HEK293 (cell line): ENCODE data around the gene PFN1.

Experiments
- CTCF ChIA-PET: fragments of 350-600 bp; formaldehyde crosslinking; extraction: SDS; loops from one replicate; lab custom pipeline; 2021; ENCODE audit warnings: antibody characterized with exemption; lab: Yijun Ruan, JAX
- POLR2A ChIA-PET: fragments of 300-600 bp; formaldehyde crosslinking; extraction: SDS; loops from one replicate; lab custom pipeline; 2020; ENCODE audit warnings: antibody characterized with exemption, inconsistent platforms; lab: Yijun Ruan, JAX
- H3K27ac ChIP-seq: fragments of 200-500 bp; sonication (Bioruptor generic); 2 replicates; pipeline ENCODE4 v1.5.1; 2014; ENCODE audit warnings: low read depth, low read length, control low read depth, inconsistent platforms; ENCODE audit errors: extremely low read depth
- H3K36me3 ChIP-seq, 2 experiments: fragments of 200-500 bp in 1 of 2; sonication (Bioruptor generic) in 1 of 2; 1 replicate in 1 of 2; 2 replicates in 1 of 2; pipeline ENCODE4 v1.5.1; 2014 to 2017; ENCODE audit warnings: inconsistent platforms in 2 of 2, low read length in 2 of 2; ENCODE audit not compliant: control insufficient read depth in 2 of 2, insufficient read depth in 1 of 2
- H3K4me1 ChIP-seq: fragments of 200-500 bp; sonication (Bioruptor generic); 2 replicates; pipeline ENCODE4 v1.5.1; 2014; ENCODE audit warnings: mild to moderate bottlenecking, low read length, inconsistent platforms; ENCODE audit not compliant: control insufficient read depth, insufficient read depth
- H3K4me3 ChIP-seq: 2 replicates; pipeline ENCODE4 v1.5.1; 2011; ENCODE audit warnings: low read depth, mild to moderate bottlenecking, control low read depth, low read length, moderate library complexity
- H3K9me3 ChIP-seq: fragments of 200-500 bp; sonication (Bioruptor generic); 2 replicates; pipeline ENCODE4 v1.5.1; 2014; ENCODE audit warnings: low read depth, low read length, inconsistent platforms; ENCODE audit not compliant: control insufficient read depth, insufficient read depth
- CTCF ChIP-seq: fragments of 450-650 bp; formaldehyde crosslinking; IDR thresholded peaks from 2 replicates; pipeline ENCODE4 v1.5.1; 2016; ENCODE audit warnings: missing biosample characterization, missing genetic modification characterization
- MZF1 ChIP-seq: fragments of 450-650 bp; formaldehyde crosslinking; IDR thresholded peaks from 2 replicates; pipeline ENCODE4 v1.5.1; 2017; ENCODE audit warnings: missing biosample characterization, missing genetic modification characterization, borderline replicate concordance
- PATZ1 ChIP-seq: fragments of 450-650 bp; formaldehyde crosslinking; IDR thresholded peaks from 2 replicates; pipeline ENCODE4 v1.5.1; 2016; ENCODE audit warnings: missing biosample characterization, missing genetic modification characterization
- PRDM2 ChIP-seq: fragments of 450-650 bp; formaldehyde crosslinking; IDR thresholded peaks from 2 replicates; pipeline ENCODE4 v1.5.1; 2016; ENCODE audit warnings: missing biosample characterization, missing genetic modification characterization, borderline replicate concordance
- SP7 ChIP-seq: fragments of 450-650 bp; formaldehyde crosslinking; IDR thresholded peaks from 2 replicates; pipeline ENCODE4 v1.5.1; 2016; ENCODE audit warnings: missing biosample characterization, missing genetic modification characterization
- ZBTB10 ChIP-seq: fragments of 450-650 bp; formaldehyde crosslinking; IDR thresholded peaks from 2 replicates; pipeline ENCODE4 v1.5.1; 2016; ENCODE audit warnings: missing biosample characterization, missing genetic modification characterization
- ZBTB6 ChIP-seq: fragments of 450-650 bp; formaldehyde crosslinking; IDR thresholded peaks from 2 replicates; pipeline ENCODE4 v1.5.1; 2017; ENCODE audit warnings: missing biosample characterization, missing genetic modification characterization
- ZNF112 ChIP-seq: fragments of 450-650 bp; formaldehyde crosslinking; IDR thresholded peaks from 2 replicates; pipeline ENCODE4 v1.5.0; 2017; ENCODE audit warnings: missing biosample characterization, missing genetic modification characterization
- ZNF114 ChIP-seq: fragments of 450-650 bp; formaldehyde crosslinking; IDR thresholded peaks from 2 replicates; pipeline ENCODE4 v1.5.0; 2017; ENCODE audit warnings: missing biosample characterization, missing genetic modification characterization
- ZNF24 ChIP-seq: fragments of 450-650 bp; formaldehyde crosslinking; IDR thresholded peaks from 2 replicates; pipeline ENCODE4 v1.5.1; 2016; ENCODE audit warnings: missing biosample characterization, missing genetic modification characterization
- ZNF416 ChIP-seq: fragments of 450-650 bp; formaldehyde crosslinking; IDR thresholded peaks from 2 replicates; pipeline ENCODE4 v1.5.1; 2016; ENCODE audit warnings: missing biosample characterization, missing genetic modification characterization
- ZNF426 ChIP-seq: fragments of 450-650 bp; formaldehyde crosslinking; IDR thresholded peaks from 2 replicates; pipeline ENCODE4 v1.5.1; 2017; ENCODE audit warnings: missing biosample characterization, missing genetic modification characterization, mild to moderate bottlenecking, inconsistent platforms, moderate library complexity
- ZNF433 ChIP-seq: fragments of 450-650 bp; formaldehyde crosslinking; IDR thresholded peaks from 2 replicates; pipeline ENCODE4 v1.5.1; 2016; ENCODE audit warnings: missing biosample characterization, missing genetic modification characterization, low read depth
- ZNF654 ChIP-seq: fragments of 450-650 bp; formaldehyde crosslinking; IDR thresholded peaks from 2 replicates; pipeline ENCODE4 v1.5.1; 2016; ENCODE audit warnings: low read depth, missing biosample characterization, missing genetic modification characterization

Gene PFN1

GRCh38 chr17:4980644-4981216 is 32.4 kb upstream of the PFN1 start:
- Histone ChIP-seq H3K36me3 (peaks cover 39 to 72% of the 10 kb centered on the region in 2 experiments), H3K4me3 (no peak overlapping the region), H3K9me3 (no peaks in the 10 kb centered on the region), H3K27ac (no peak overlapping the region), H3K4me1 (no peaks in the 10 kb centered on the region)
- CTCF ChIA-PET = interaction anchor here (0.6 to 4.3 kb wide), 22 partner anchors 8 to 397 kb away, joined by 3 to 43 read pairs (median 4); partner anchors contain the start of genes CHRNE, RNF167, SLC25A11 and SMTNL2
- POLR2A ChIA-PET = interaction anchor here (0.9 to 1.6 kb wide), 2 partner anchors 14 to 35 kb away, joined by 4 to 8 read pairs; partner anchors contain the start of gene SPAG7
- TF ChIP-seq PATZ1 (tag by site-specific recombination) (0 out of 2 replicates have a peak, but pooled peaks have one; percentile 22), SP7 (tag by site-specific recombination) (no peak), ZNF654 (tag by site-specific recombination) (peak; percentile 36), CTCF (tag by site-specific recombination) (peak; percentile 52)

- POLR2A ChIA-PET = interaction anchor here (0.8 to 2.7 kb wide), 2 partner anchors 9 to 11 kb away, joined by 3 to 9 read pairs; partner anchors contain the start of genes CAMTA2 and SPAG7
- TF ChIP-seq ZNF112 (tag by site-specific recombination) (no peak), ZNF114 (tag by site-specific recombination) (no peak)
- TF ChIP-seq, all 188 proteins: peak for 0
- Histone ChIP-seq H3K4me3 (no peak overlapping the region), H3K36me3 (peaks cover 44 to 84% of the 10 kb centered on the region in 2 experiments), H3K4me1 (no peaks in the 10 kb centered on the region), H3K9me3 (no peaks in the 10 kb centered on the region), H3K27ac (no peak overlapping the region)
- CTCF ChIA-PET = interaction anchor here (0.6 to 4.3 kb wide), 3 partner anchors 8 to 84 kb away, joined by 3 to 43 read pairs (median 4); no protein-coding TSS in a partner anchor
These were observed 30.4 kb upstream of the PFN1 start for GRCh38 chr17:4978726-4979125.

GRCh38 chr17:4974115-4974670 is 25.9 kb upstream of the PFN1 start:
- no peaks in the 10 kb centered on the region for H3K4me1 ChIP-seq
- H3K9me3 ChIP-seq = no peaks in the 10 kb centered on the region
- no peak overlapping the region for H3K27ac ChIP-seq
- peaks cover 42 to 90% of the 10 kb centered on the region in 2 experiments for H3K36me3 ChIP-seq
- H3K4me3 ChIP-seq = no peak overlapping the region
- CTCF ChIA-PET = interaction anchor here (0.9 to 1.5 kb wide), 2 partner anchors 13 to 65 kb away, joined by 4 to 7 read pairs; partner anchors contain the start of gene CAMTA2
- POLR2A ChIA-PET = interaction anchor here (0.6 to 1.6 kb wide), 3 partner anchors 34 to 65 kb away, joined by 3 read pairs; partner anchors contain the start of genes RNF167 and SLC25A11
- no peak for TF ChIP-seq ZBTB10 (tag by site-specific recombination)
- TF ChIP-seq PRDM2 (tag by site-specific recombination) = no peak
- TF ChIP-seq ZNF24 (tag by site-specific recombination) = no peak
- TF ChIP-seq ZNF654 (tag by site-specific recombination) = no peak
- no peak for TF ChIP-seq ZNF426
- TF ChIP-seq MZF1 (tag by site-specific recombination) = no peak
- no peak for TF ChIP-seq ZNF416 (tag by site-specific recombination)
- TF ChIP-seq ZBTB6 (tag by site-specific recombination) = no peak
- TF ChIP-seq ZNF433 (tag by site-specific recombination) = no peak
